ENCODE data around the gene AIP. TPM values are rescaled to one million over a fixed set of nuclear protein-coding genes. Genes with fewer than 3 reads are reported as not detected.

AIP gene
- total RNA-seq, 1 donor from 2014 or later = 51.3 TPM

Small RNAs within 50 kb of the gene (microRNA-seq; reads per million reads assigned to microRNA genes)
- not detected for gene MIR6752 (ENCODE audit: borderline number of aligned reads)

Other genes starting within 250 kb of the AIP start
- 56.8 TPM for gene GRK2, start 216.6 kb upstream of the AIP start, total RNA-seq
- gene ANKRD13D, start 193.7 kb upstream of the AIP start, total RNA-seq = 13.1 TPM
- 18.7 TPM for gene SSH3, start 179.5 kb upstream of the AIP start, total RNA-seq
- gene POLD4, start 129.5 kb upstream of the AIP start, total RNA-seq = 40.3 TPM
- gene CLCF1, start 109.4 kb upstream of the AIP start, total RNA-seq = 0.89 TPM
- gene RAD9A, start 91.0 kb upstream of the AIP start, total RNA-seq = 5.8 TPM
- 106 TPM for gene PPP1CA, start 81.2 kb upstream of the AIP start, total RNA-seq
- 0.87 TPM for gene TBC1D10C, start 78.9 kb upstream of the AIP start, total RNA-seq
- gene CARNS1, start 67.3 kb upstream of the AIP start, total RNA-seq = 18.0 TPM
- gene RPS6KB2, start 54.5 kb upstream of the AIP start, total RNA-seq = 25.1 TPM
- gene PTPRCAP, start 45.3 kb upstream of the AIP start, total RNA-seq = 2.0 TPM
- gene CORO1B, start 39.5 kb upstream of the AIP start, total RNA-seq = 23.2 TPM
- not detected for gene GPR152, start 30.3 kb upstream of the AIP start, total RNA-seq
- 0.64 TPM for gene CABP4, start 27.7 kb upstream of the AIP start, total RNA-seq
- gene TMEM134, start 13.8 kb upstream of the AIP start, total RNA-seq = 91.5 TPM
- gene PITPNM1, start 22.3 kb downstream of the AIP start, total RNA-seq = 45.5 TPM
- gene CDK2AP2, start 25.1 kb downstream of the AIP start, total RNA-seq = 55.0 TPM
- not detected for gene CABP2, start 40.4 kb downstream of the AIP start, total RNA-seq
- 360 TPM for gene GSTP1, start 100.8 kb downstream of the AIP start, total RNA-seq
- 768 TPM for gene NDUFV1, start 123.9 kb downstream of the AIP start, total RNA-seq
- gene NUDT8, start 146.9 kb downstream of the AIP start, total RNA-seq = 106 TPM
- 0.37 TPM for gene TBX10, start 156.7 kb downstream of the AIP start, total RNA-seq
- gene ACY3, start 167.7 kb downstream of the AIP start, total RNA-seq = not detected
- gene ALDH3B2, start 191.6 kb downstream of the AIP start, total RNA-seq = not detected